DOHH2 (cell line): ENCODE data around the gene GET4.
"Not testable (repeated sequence)": the region's sequence is repeated elsewhere in the genome, so short reads cannot be mapped to it uniquely, and the experiment has no call there.

ENCODE experiments used
- H3F3A ChIP-seq: fragments of 200-600 bp; sonication (generic), shearing (Covaris generic); 2 replicates; pipeline ENCODE4 v1.6.0; 2016; ENCODE audit warnings: antibody characterized with exemption, mild to moderate bottlenecking; ENCODE audit not compliant: control insufficient read depth, insufficient read depth
- H3K27ac ChIP-seq: fragments of 200-600 bp; sonication (generic); 2 replicates; pipeline ENCODE4 v1.5.1; 2014; ENCODE audit warnings: low read depth, mild to moderate bottlenecking, low read length, moderate library complexity
- H3K27me3 ChIP-seq: fragments of 200-600 bp; sonication (generic); 2 replicates; pipeline ENCODE4 v1.6.1; 2014; ENCODE audit warnings: mild to moderate bottlenecking, low read length, mixed read lengths; ENCODE audit not compliant: control insufficient read depth
- H3K36me3 ChIP-seq: fragments of 200-600 bp; sonication (generic); 2 replicates; pipeline ENCODE4 v1.6.1; 2014; ENCODE audit warnings: mild to moderate bottlenecking, low read length, moderate library complexity, mixed read lengths; ENCODE audit not compliant: control insufficient read depth
- H3K4me1 ChIP-seq: fragments of 200-600 bp; sonication (generic); 2 replicates; pipeline ENCODE4 v1.6.1; 2014; ENCODE audit warnings: mild to moderate bottlenecking, low read length, mixed read lengths; ENCODE audit not compliant: control insufficient read depth
- H3K4me2 ChIP-seq: fragments of 200-600 bp; sonication (generic); 2 replicates; pipeline ENCODE4 v1.6.0; 2014; ENCODE audit warnings: mild to moderate bottlenecking, low read length, moderate library complexity
- H3K4me3 ChIP-seq: fragments of 200-600 bp; sonication (generic); 2 replicates; pipeline ENCODE4 v1.5.1; 2014; ENCODE audit warnings: mild to moderate bottlenecking, low read length, mixed read lengths
- H3K79me2 ChIP-seq: fragments of 200-600 bp; sonication (generic); 2 replicates; pipeline ENCODE4 v1.6.1; 2014; ENCODE audit warnings: mild to moderate bottlenecking, low read length, mixed read lengths; ENCODE audit not compliant: control insufficient read depth
- H3K9me2 ChIP-seq: fragments of 200-600 bp; sonication (generic); replicated peaks from 2 replicates; pipeline ENCODE4 v1.6.1; 2014; ENCODE audit warnings: mild to moderate bottlenecking, low read length, mixed read lengths; ENCODE audit not compliant: control insufficient read depth
- H3K9me3 ChIP-seq: fragments of 200-600 bp; sonication (generic); 2 replicates; pipeline ENCODE4 v1.6.1; 2014; ENCODE audit warnings: antibody characterized with exemption, low read length, mixed read lengths; ENCODE audit not compliant: control insufficient read depth, insufficient read depth
- H4K20me1 ChIP-seq: fragments of 200-600 bp; sonication (generic); 2 replicates; pipeline ENCODE4 v1.6.0; 2014; ENCODE audit warnings: low read depth, mild to moderate bottlenecking, antibody characterized with exemption, low read length, moderate library complexity; ENCODE audit not compliant: control insufficient read depth, insufficient read depth
- EZH2phosphoT487 ChIP-seq: fragments of 200-600 bp; sonication (generic); IDR thresholded peaks from 2 replicates; pipeline ENCODE4 v1.6.1; 2017; ENCODE audit warnings: borderline replicate concordance, mild to moderate bottlenecking, antibody characterized with exemption, low read length, moderate library complexity, mixed read lengths
- TF ChIP-seq, protein P1 (sequence below): fragments of 200-600 bp; sonication (generic); IDR thresholded peaks from one replicate; pipeline ENCODE4 v1.5.1; 2014; ENCODE audit warnings: antibody characterized with exemption, mild to moderate bottlenecking, low read depth, low read length; ENCODE audit not compliant: poor library complexity, severe bottlenecking

The GET4 gene

GRCh38 chr7:844043-844442 lies 32.3 kb upstream of the GET4 start:
- H4K20me1 ChIP-seq: no peaks in the 10 kb centered on the region
- no peaks in the 10 kb centered on the region for H3K4me1 ChIP-seq
- no peaks in the 10 kb centered on the region for H3K9me3 ChIP-seq
- no peak overlapping the region for H3K27ac ChIP-seq
- H3K4me3 ChIP-seq: no peak overlapping the region
- peaks cover 63% of the 10 kb centered on the region for H3K36me3 ChIP-seq
- TF ChIP-seq, protein P1, sequence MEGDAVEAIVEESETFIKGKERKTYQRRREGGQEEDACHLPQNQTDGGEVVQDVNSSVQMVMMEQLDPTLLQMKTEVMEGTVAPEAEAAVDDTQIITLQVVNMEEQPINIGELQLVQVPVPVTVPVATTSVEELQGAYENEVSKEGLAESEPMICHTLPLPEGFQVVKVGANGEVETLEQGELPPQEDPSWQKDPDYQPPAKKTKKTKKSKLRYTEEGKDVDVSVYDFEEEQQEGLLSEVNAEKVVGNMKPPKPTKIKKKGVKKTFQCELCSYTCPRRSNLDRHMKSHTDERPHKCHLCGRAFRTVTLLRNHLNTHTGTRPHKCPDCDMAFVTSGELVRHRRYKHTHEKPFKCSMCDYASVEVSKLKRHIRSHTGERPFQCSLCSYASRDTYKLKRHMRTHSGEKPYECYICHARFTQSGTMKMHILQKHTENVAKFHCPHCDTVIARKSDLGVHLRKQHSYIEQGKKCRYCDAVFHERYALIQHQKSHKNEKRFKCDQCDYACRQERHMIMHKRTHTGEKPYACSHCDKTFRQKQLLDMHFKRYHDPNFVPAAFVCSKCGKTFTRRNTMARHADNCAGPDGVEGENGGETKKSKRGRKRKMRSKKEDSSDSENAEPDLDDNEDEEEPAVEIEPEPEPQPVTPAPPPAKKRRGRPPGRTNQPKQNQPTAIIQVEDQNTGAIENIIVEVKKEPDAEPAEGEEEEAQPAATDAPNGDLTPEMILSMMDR: no peak
- no peak for TF ChIP-seq EZH2phosphoT487
- no peaks in the 10 kb centered on the region for H3K27me3 ChIP-seq
- no peaks in the 10 kb centered on the region for H3K9me2 ChIP-seq
- peaks cover 4% of the 10 kb centered on the region for H3K79me2 ChIP-seq
- no peak overlapping the region for H3K4me2 ChIP-seq
- H3F3A ChIP-seq: 0 out of 2 replicates have a peak, but pooled peaks cover 2% of the 10 kb centered on the region

DNA sequence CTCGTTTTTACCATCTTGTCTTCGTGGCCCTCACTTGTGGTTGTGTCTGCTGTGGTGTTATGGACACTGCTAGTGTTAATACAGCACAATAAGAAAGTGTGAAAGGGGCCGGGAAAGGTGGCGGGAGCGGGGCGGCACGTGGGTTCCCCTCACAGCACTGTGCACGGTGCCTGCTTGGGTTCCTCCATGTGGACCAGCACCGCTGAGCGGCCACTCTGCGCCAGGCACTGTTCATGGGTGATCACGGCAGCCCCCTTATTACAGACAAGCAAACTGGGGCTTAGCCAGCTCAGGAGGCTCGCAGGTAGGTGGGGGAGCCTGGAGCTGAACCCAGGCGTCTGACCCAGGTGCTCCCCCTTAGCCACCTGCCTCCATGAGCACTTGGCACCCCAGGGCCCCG lies 31.8 kb upstream of the GET4 start:
- no peak overlapping the region for H3K4me2 ChIP-seq
- no peaks in the 10 kb centered on the region for H3K9me3 ChIP-seq
- TF ChIP-seq, protein P1: no peak
- TF ChIP-seq EZH2phosphoT487: no peak
- H3K27me3 ChIP-seq: no peaks in the 10 kb centered on the region
- peaks cover 66% of the 10 kb centered on the region for H3K36me3 ChIP-seq
- H4K20me1 ChIP-seq: no peaks in the 10 kb centered on the region
- no peaks in the 10 kb centered on the region for H3K4me1 ChIP-seq
- H3K79me2 ChIP-seq: peaks cover 3% of the 10 kb centered on the region
- H3K27ac ChIP-seq: no peak overlapping the region
- H3K4me3 ChIP-seq: no peak overlapping the region
- H3K9me2 ChIP-seq: no peaks in the 10 kb centered on the region
- 0 out of 2 replicates have a peak, but pooled peaks cover 2% of the 10 kb centered on the region for H3F3A ChIP-seq

DNA sequence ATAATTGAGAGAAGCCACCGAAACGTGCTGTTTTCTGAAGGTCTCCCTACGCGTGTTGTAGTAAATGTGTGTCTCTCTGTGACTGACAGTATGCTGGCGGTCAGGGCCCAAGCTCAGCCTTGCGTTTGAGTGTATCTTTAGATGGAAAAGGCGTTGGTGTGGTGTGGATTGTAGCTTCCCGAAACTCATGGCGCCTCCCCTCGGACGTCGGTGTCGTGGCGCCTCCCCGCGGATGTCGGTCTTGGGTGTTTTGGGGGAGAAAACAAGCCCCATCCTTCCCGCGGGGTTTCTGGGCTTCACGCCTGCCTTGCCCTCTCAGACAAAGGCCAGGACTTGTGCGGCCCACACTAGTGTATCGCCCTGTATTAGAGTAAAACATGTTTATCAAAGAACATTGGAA lies 31.3 kb upstream of the GET4 start:
- Histone ChIP-seq H4K20me1 (no peaks in the 10 kb centered on the region; the same call in 1 of the 2 replicates), H3K9me2 (no peaks in the 10 kb centered on the region), H3K79me2 (peaks cover 3% of the 10 kb centered on the region), H3K36me3 (peaks cover 67% of the 10 kb centered on the region), H3F3A (0 out of 2 replicates have a peak, but pooled peaks cover 2% of the 10 kb centered on the region), H3K27ac (no peak overlapping the region), H3K27me3 (no peaks in the 10 kb centered on the region), H3K4me2 (no peak overlapping the region), H3K9me3 (no peaks in the 10 kb centered on the region), H3K4me3 (no peak overlapping the region), H3K4me1 (no peaks in the 10 kb centered on the region)
- no peak for TF ChIP-seq EZH2phosphoT487
- TF ChIP-seq, protein P1: no peak

DNA sequence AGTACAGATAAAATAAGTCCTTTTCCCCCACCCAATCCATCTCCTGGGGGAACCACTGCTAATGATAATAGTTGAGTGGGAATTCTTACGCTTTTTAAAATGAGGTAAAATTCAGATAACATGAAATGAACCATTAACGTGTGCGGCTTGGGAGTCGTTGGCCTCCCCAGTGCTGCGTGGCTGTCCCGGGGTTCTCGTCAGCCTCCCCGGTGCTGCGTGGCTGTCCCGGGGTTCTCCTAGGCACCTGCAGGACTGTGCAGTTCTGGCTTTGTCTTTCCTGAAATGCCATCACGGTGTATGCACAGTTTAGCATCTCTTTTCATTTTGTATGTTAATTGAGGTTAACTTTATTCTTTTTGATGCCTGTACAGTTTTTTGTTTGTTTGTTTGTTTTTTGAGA lies 30.6 kb upstream of the GET4 start:
- H3K9me3 ChIP-seq: no peaks in the 10 kb centered on the region
- H3K79me2 ChIP-seq: peaks cover 3% of the 10 kb centered on the region
- H3K4me1 ChIP-seq: no peaks in the 10 kb centered on the region
- H3F3A ChIP-seq: 0 out of 2 replicates have a peak, but pooled peaks cover 2% of the 10 kb centered on the region
- H4K20me1 ChIP-seq: no peaks in the 10 kb centered on the region; the same call in 1 of the 2 replicates
- H3K9me2 ChIP-seq: no peaks in the 10 kb centered on the region
- H3K4me2 ChIP-seq: no peak overlapping the region
- no peaks in the 10 kb centered on the region for H3K27me3 ChIP-seq
- H3K36me3 ChIP-seq: peaks cover 64% of the 10 kb centered on the region
- no peak for TF ChIP-seq EZH2phosphoT487
- TF ChIP-seq, protein P1: no peak
- H3K27ac ChIP-seq: no peak overlapping the region
- H3K4me3 ChIP-seq: no peak overlapping the region

- H3K9me2 ChIP-seq, H3K4me1 ChIP-seq, H3K4me2 ChIP-seq, H3K79me2 ChIP-seq, H3K27me3 ChIP-seq, H4K20me1 ChIP-seq, H3K27ac ChIP-seq, H3F3A ChIP-seq, H3K4me3 ChIP-seq, H3K9me3 ChIP-seq: not testable (repeated sequence)
- peaks cover 72% of the 10 kb centered on the region for H3K36me3 ChIP-seq
Measured at GRCh38 chr7:846958-847650, 29.2 kb upstream of the GET4 start.
